ENCODE data around the gene LASP1.

- TF ChIP-seq, protein P1, sequence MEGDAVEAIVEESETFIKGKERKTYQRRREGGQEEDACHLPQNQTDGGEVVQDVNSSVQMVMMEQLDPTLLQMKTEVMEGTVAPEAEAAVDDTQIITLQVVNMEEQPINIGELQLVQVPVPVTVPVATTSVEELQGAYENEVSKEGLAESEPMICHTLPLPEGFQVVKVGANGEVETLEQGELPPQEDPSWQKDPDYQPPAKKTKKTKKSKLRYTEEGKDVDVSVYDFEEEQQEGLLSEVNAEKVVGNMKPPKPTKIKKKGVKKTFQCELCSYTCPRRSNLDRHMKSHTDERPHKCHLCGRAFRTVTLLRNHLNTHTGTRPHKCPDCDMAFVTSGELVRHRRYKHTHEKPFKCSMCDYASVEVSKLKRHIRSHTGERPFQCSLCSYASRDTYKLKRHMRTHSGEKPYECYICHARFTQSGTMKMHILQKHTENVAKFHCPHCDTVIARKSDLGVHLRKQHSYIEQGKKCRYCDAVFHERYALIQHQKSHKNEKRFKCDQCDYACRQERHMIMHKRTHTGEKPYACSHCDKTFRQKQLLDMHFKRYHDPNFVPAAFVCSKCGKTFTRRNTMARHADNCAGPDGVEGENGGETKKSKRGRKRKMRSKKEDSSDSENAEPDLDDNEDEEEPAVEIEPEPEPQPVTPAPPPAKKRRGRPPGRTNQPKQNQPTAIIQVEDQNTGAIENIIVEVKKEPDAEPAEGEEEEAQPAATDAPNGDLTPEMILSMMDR (optimal IDR thresholded peaks at IDR 0.05 in 1 of 3, IDR thresholded peaks at IDR 0.05 in 1 of 3, conservative IDR thresholded peaks at IDR 0.05 in 1 of 3; ENCODE audit: extremely low read depth in 1 of 3, insufficient read depth in 2 of 3, low read length in 3 of 3): no peak
- TF ChIP-seq EZH2 (IDR thresholded peaks at IDR 0.05; ENCODE audit: low read length): no peak
Observed at GRCh38 chr17:38844261-38844757, 25.5 kb upstream of the LASP1 start.

Data from keratinocyte (primary cell).